ENCODE data around the gene GPC6. TPM values are rescaled to one million over a fixed set of nuclear protein-coding genes. Genes with fewer than 3 reads are reported as not detected.

GPC6 gene
- total and polyA plus RNA-seq, 12 donors, result 0.15 to 5.4 (median 2.5) TPM

GRCh38 chr13:93283255-93283654, 56.6 kb downstream of the GPC6 start:
- intact Hi-C loops (cut with DNase I), result no loop called here
- no peak for ATAC-seq
- 70 to 73% methylated on average over 4 of the region's 4 CpGs for WGBS, 2 donors

GRCh38 chr13:93284064-93284463, 57.5 kb downstream of the GPC6 start:
- Histone ChIP-seq H3K27me3 (no peaks in the 10 kb centered on the region), H3K4me1 (no peaks in the 10 kb centered on the region), H3K36me3 (no peaks in the 10 kb centered on the region), H3K9me3 (no peaks in the 10 kb centered on the region), H3K4me3 (no peak overlapping the region), H3K27ac (no peak overlapping the region)
- ATAC-seq (no peak), DNase-seq (no peak)
- WGBS, 2 donors, result 79 to 93% methylated on average over 1 of the region's 1 CpG
- intact Hi-C loops (cut with DNase I), result no loop called here
- TF ChIP-seq, protein P1, sequence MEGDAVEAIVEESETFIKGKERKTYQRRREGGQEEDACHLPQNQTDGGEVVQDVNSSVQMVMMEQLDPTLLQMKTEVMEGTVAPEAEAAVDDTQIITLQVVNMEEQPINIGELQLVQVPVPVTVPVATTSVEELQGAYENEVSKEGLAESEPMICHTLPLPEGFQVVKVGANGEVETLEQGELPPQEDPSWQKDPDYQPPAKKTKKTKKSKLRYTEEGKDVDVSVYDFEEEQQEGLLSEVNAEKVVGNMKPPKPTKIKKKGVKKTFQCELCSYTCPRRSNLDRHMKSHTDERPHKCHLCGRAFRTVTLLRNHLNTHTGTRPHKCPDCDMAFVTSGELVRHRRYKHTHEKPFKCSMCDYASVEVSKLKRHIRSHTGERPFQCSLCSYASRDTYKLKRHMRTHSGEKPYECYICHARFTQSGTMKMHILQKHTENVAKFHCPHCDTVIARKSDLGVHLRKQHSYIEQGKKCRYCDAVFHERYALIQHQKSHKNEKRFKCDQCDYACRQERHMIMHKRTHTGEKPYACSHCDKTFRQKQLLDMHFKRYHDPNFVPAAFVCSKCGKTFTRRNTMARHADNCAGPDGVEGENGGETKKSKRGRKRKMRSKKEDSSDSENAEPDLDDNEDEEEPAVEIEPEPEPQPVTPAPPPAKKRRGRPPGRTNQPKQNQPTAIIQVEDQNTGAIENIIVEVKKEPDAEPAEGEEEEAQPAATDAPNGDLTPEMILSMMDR (IDR thresholded peaks at IDR 0.05), result no peak

More at GRCh38 chr13:93283255-93283654, 56.6 kb downstream of the GPC6 start:
- TF ChIP-seq, protein P1 (IDR thresholded peaks at IDR 0.05), result no peak
- no peaks in the 10 kb centered on the region for H3K4me1 ChIP-seq
- H3K27me3 ChIP-seq, result no peaks in the 10 kb centered on the region
- H3K36me3 ChIP-seq, result no peaks in the 10 kb centered on the region
- H3K4me3 ChIP-seq, result no peak overlapping the region
- H3K27ac ChIP-seq, result no peak overlapping the region
- DNase-seq, result no peak
- H3K9me3 ChIP-seq, result no peaks in the 10 kb centered on the region

GRCh38 chr13:93286047-93286446, 59.4 kb downstream of the GPC6 start:
- 81 to 82% methylated on average over 4 of the region's 4 CpGs for WGBS, 2 donors
- no peak overlapping the region for H3K4me3 ChIP-seq
- H3K36me3 ChIP-seq, result no peaks in the 10 kb centered on the region
- no peaks in the 10 kb centered on the region for H3K4me1 ChIP-seq
- TF ChIP-seq, protein P1 (IDR thresholded peaks at IDR 0.05), result no peak
- intact Hi-C loops (cut with DNase I), result no loop called here
- ATAC-seq (no peak), DNase-seq (no peak)
- no peak overlapping the region for H3K27ac ChIP-seq
- H3K27me3 ChIP-seq, result no peaks in the 10 kb centered on the region
- H3K9me3 ChIP-seq, result no peaks in the 10 kb centered on the region

GRCh38 chr13:93289053-93289452, 62.4 kb downstream of the GPC6 start:
- ATAC-seq, result no peak
- WGBS, 2 donors, result 80 to 81% methylated on average over 4 of the region's 4 CpGs
- no peaks in the 10 kb centered on the region for H3K4me1 ChIP-seq

More at GRCh38 chr13:93289053-93289452, 62.4 kb downstream of the GPC6 start:
- Histone ChIP-seq H3K36me3 (no peaks in the 10 kb centered on the region), H3K27me3 (no peaks in the 10 kb centered on the region), H3K9me3 (no peaks in the 10 kb centered on the region), H3K4me3 (no peak overlapping the region), H3K27ac (no peak overlapping the region)
- intact Hi-C loops (cut with DNase I), result no loop called here
- TF ChIP-seq, protein P1 (IDR thresholded peaks at IDR 0.05), result no peak
- no peak for DNase-seq

Data from heart right ventricle (tissue), 16 donors.